Esophagus muscularis mucosa (tissue), 4 donors: ENCODE results near the gene RCVRN. TPM values are rescaled to one million over a fixed set of nuclear protein-coding genes. Genes with fewer than 3 reads are reported as not detected.

Experiments
- DNase-seq: peaks from one replicate; pipeline ENCODE4 v3.0.0-alpha.2; 2017; ENCODE audit errors: extremely low spot score
- H3K27ac ChIP-seq, 4 donors: fragments of 200-600 bp; sonication (generic); replicated peaks in 1 of 4; 1 replicate in 3 of 4; 2 replicates in 1 of 4; pipeline ENCODE4 v1.5.1; 2016 to 2019; ENCODE audit warnings: mild to moderate bottlenecking in 1 of 4
- H3K27me3 ChIP-seq, 4 donors: fragments of 200-600 bp; sonication (generic); one replicate each; pipeline versions ENCODE4 v1.5.1 to v1.6.0; 2016 to 2019
- H3K36me3 ChIP-seq, 4 donors: fragments of 200-600 bp; sonication (generic); one replicate each; pipeline ENCODE4 v1.5.1; 2016 to 2019
- H3K4me1 ChIP-seq, 4 donors: fragments of 200-600 bp; sonication (generic); one replicate each; pipeline ENCODE4 v1.5.1; 2016 to 2019
- H3K4me3 ChIP-seq, 4 donors: fragments of 200-600 bp; sonication (generic); 1 replicate in 2 of 4; 2 replicates in 2 of 4; pipeline ENCODE4 v1.5.1; 2016 to 2019; ENCODE audit warnings: mild to moderate bottlenecking in 4 of 4, moderate library complexity in 1 of 4
- H3K9me3 ChIP-seq, 4 donors: fragments of 200-600 bp; sonication (generic); 1 replicate in 3 of 4; 2 replicates in 1 of 4; pipeline ENCODE4 v1.5.1; 2016 to 2019
- EP300 ChIP-seq: sonication (generic); formaldehyde crosslinking; IDR thresholded peaks from one replicate; pipeline ENCODE4 v1.6.1; 2017; ENCODE audit warnings: antibody characterized with exemption
- POLR2A ChIP-seq: fragments of 450-650 bp; IDR thresholded peaks from one replicate; pipeline ENCODE4 v1.6.1; 2017; ENCODE audit warnings: antibody characterized with exemption, moderate library complexity, mild to moderate bottlenecking, low read depth
- POLR2AphosphoS5 ChIP-seq, 2 donors: sonication (generic); formaldehyde crosslinking; IDR thresholded peaks; one replicate each; pipeline ENCODE4 v1.6.1; 2017; ENCODE audit warnings: antibody characterized with exemption in 2 of 2
- WGBS: methylation state at CpG from one replicate; pipeline ENCODE4 v1.1.5; 2018; 5-methylcytosine and 5-hydroxymethylcytosine counted together
- intact Hi-C: fragments of 100-400 bp; cut with DNase I; formaldehyde crosslinking; loops from one replicate; pipeline ENCODE4 v1.15.1; 2023
- total RNA-seq, 4 donors: library from RNA; depleted of rRNA; stranded (reverse); fragments of >200 nt; gene quantifications; one replicate each; pipeline versions ENCODE4 v1.1.0 to v1.2.1, GENCODE V29; 2016
- TF ChIP-seq, protein P1 (sequence below), 3 experiments: fragments of 200-600 bp in 2 of 3; fragments of 450-650 bp in 1 of 3; sonication (generic) in 2 of 3; IDR thresholded peaks; one replicate each; pipeline ENCODE4 v1.5.1; 2017 to 2019; ENCODE audit warnings: antibody characterized with exemption in 3 of 3, mild to moderate bottlenecking in 2 of 3, moderate library complexity in 1 of 3

RCVRN gene
- total RNA-seq, 4 donors from 2014 or later = 0.52 TPM; not detected in 3

GRCh38 chr17:9862220-9862619 lies 42.9 kb downstream of the RCVRN start:
- Histone ChIP-seq H3K9me3 (peaks cover 0 to 10% (median 4%) of the 10 kb centered on the region in 4 donors), H3K36me3 (peaks cover 0 to 4% (median 0%) of the 10 kb centered on the region in 4 donors), H3K4me1 (no peaks in the 10 kb centered on the region), H3K4me3 (no peak overlapping the region), H3K27me3 (no peaks in the 10 kb centered on the region), H3K27ac (no peak overlapping the region)
- TF ChIP-seq EP300 = no peak
- TF ChIP-seq, protein P1, sequence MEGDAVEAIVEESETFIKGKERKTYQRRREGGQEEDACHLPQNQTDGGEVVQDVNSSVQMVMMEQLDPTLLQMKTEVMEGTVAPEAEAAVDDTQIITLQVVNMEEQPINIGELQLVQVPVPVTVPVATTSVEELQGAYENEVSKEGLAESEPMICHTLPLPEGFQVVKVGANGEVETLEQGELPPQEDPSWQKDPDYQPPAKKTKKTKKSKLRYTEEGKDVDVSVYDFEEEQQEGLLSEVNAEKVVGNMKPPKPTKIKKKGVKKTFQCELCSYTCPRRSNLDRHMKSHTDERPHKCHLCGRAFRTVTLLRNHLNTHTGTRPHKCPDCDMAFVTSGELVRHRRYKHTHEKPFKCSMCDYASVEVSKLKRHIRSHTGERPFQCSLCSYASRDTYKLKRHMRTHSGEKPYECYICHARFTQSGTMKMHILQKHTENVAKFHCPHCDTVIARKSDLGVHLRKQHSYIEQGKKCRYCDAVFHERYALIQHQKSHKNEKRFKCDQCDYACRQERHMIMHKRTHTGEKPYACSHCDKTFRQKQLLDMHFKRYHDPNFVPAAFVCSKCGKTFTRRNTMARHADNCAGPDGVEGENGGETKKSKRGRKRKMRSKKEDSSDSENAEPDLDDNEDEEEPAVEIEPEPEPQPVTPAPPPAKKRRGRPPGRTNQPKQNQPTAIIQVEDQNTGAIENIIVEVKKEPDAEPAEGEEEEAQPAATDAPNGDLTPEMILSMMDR (IDR thresholded peaks at IDR 0.05) = no peak
- TF ChIP-seq POLR2AphosphoS5 (IDR thresholded peaks at IDR 0.05) = no peak
- no peak for TF ChIP-seq POLR2A
- WGBS = 93% methylated on average over 1 of the region's 1 CpG
- DNase-seq = no peak
- intact Hi-C loops = no loop called here

- H3K27ac ChIP-seq = no peak overlapping the region
- H3K9me3 ChIP-seq = peaks cover 0 to 10% (median 4%) of the 10 kb centered on the region in 4 donors
- H3K4me1 ChIP-seq = no peaks in the 10 kb centered on the region
- peaks cover 0 to 4% (median 0%) of the 10 kb centered on the region in 4 donors for H3K36me3 ChIP-seq
- intact Hi-C loops = no loop called here
- WGBS = 91% methylated on average over 7 of the region's 7 CpGs
- TF ChIP-seq, protein P1 (IDR thresholded peaks at IDR 0.05) = no peak
- no peak for TF ChIP-seq POLR2A
- no peak for TF ChIP-seq EP300
- TF ChIP-seq POLR2AphosphoS5 (IDR thresholded peaks at IDR 0.05) = no peak
- DNase-seq = peak; percentile 66
- H3K27me3 ChIP-seq = no peaks in the 10 kb centered on the region
- H3K4me3 ChIP-seq = no peak overlapping the region
Observed at GRCh38 chr17:9860851-9861250, 44.2 kb downstream of the RCVRN start.

DNA sequence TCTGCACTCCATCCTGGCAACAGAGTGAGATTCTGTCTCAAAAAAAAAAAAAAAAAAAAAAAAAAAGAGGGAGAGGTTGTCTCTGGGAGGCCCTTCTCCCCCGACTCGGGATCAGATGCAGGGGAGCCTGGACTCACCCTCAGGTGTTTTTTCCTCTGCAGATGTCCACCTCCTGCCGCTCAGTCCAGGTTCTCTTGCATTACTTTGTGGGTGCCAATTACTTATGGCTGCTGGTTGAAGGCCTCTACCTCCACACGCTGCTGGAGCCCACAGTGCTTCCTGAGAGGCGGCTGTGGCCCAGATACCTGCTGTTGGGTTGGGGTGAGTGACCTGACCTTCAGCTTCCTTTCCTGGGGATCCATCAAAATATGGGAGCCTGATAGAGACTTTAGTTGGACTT lies 45.3 kb downstream of the RCVRN start:
- peak; percentile 60 for DNase-seq
- no peaks in the 10 kb centered on the region for H3K27me3 ChIP-seq
- TF ChIP-seq POLR2A = no peak
- TF ChIP-seq, protein P1 (IDR thresholded peaks at IDR 0.05) = no peak
- no peak for TF ChIP-seq POLR2AphosphoS5 (IDR thresholded peaks at IDR 0.05)
- no peak for TF ChIP-seq EP300
- H3K36me3 ChIP-seq = peaks cover 0 to 4% (median 0%) of the 10 kb centered on the region in 4 donors
- H3K4me3 ChIP-seq = no peak overlapping the region
- peaks cover 0 to 10% (median 4%) of the 10 kb centered on the region in 4 donors for H3K9me3 ChIP-seq
- H3K4me1 ChIP-seq = no peaks in the 10 kb centered on the region
- intact Hi-C loops = no loop called here
- no peak overlapping the region for H3K27ac ChIP-seq
- WGBS = 87% methylated on average over 4 of the region's 5 CpGs

DNA sequence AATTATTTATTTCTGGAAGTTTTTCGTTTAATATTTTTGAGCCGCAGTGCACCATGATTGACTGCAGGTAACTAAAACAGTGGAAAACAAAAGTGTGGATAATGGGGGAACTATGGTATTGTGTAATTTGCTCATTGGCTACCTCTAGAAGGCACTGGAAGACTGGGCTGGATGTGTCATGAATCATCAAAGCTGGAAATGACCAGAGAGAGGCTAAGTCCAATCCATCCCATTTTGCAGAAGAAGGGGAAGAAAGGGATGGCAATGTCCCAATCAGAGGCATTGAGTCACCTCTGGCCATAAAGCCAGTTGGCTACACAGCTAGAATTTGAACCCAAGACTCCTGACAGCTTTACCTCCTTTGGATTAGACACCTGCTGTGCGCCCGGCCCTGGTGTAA lies 50.0 kb downstream of the RCVRN start:
- intact Hi-C loops = no loop called here
- H3K9me3 ChIP-seq = peaks cover 0 to 3% (median under 1%) of the 10 kb centered on the region in 4 donors
- DNase-seq = no peak
- no peak overlapping the region for H3K4me3 ChIP-seq
- TF ChIP-seq, protein P1 (IDR thresholded peaks at IDR 0.05) = no peak
- TF ChIP-seq POLR2A = no peak
- TF ChIP-seq POLR2AphosphoS5 (IDR thresholded peaks at IDR 0.05) = no peak
- no peak for TF ChIP-seq EP300
- no peaks in the 10 kb centered on the region for H3K4me1 ChIP-seq
- H3K27me3 ChIP-seq = no peaks in the 10 kb centered on the region
- H3K36me3 ChIP-seq = no peaks in the 10 kb centered on the region
- 69% methylated on average over 4 of the region's 4 CpGs for WGBS
- no peak overlapping the region for H3K27ac ChIP-seq

GRCh38 chr17:9854255-9854654 lies 50.8 kb downstream of the RCVRN start:
- no peaks in the 10 kb centered on the region for H3K27me3 ChIP-seq
- H3K4me1 ChIP-seq = no peaks in the 10 kb centered on the region
- H3K27ac ChIP-seq = no peak overlapping the region
- no peak for DNase-seq
- H3K4me3 ChIP-seq = no peak overlapping the region
- no peaks in the 10 kb centered on the region for H3K36me3 ChIP-seq
- no peaks in the 10 kb centered on the region for H3K9me3 ChIP-seq
- WGBS = 82% methylated on average over 5 of the region's 5 CpGs
- intact Hi-C loops = no loop called here
- TF ChIP-seq POLR2A = no peak
- no peak for TF ChIP-seq EP300
- no peak for TF ChIP-seq POLR2AphosphoS5 (IDR thresholded peaks at IDR 0.05)
- TF ChIP-seq, protein P1 (IDR thresholded peaks at IDR 0.05) = no peak
